HG02970 (cell line): ENCODE measurements around the gene HYCC2.
"Not testable (repeated sequence)": the region's sequence is repeated elsewhere in the genome, so short reads cannot be mapped to it uniquely, and the experiment has no call there.

Experiments used
- ATAC-seq: cut with Tn5 transposase; IDR thresholded peaks from one replicate; pipeline ENCODE4 v1.9.1; 2021; ENCODE audit warnings: mild to moderate bottlenecking, moderate library complexity, moderate number of reproducible peaks; ENCODE audit not compliant: unreplicated experiment, low FRiP score

HYCC2 gene

GRCh38 chr2:201071479-201072200, at the start of gene HYCC2, which contains the start of gene NDUFB3:
HYCC2 (minus strand) TSS chr2:201071671; CDS start chr2:201024009, 47,662 bp downstream.
NDUFB3 (plus strand) TSS chr2:201072001; CDS start chr2:201078883, 6,882 bp downstream.
- peak; percentile 98 for ATAC-seq

- ATAC-seq = no peak
Observed at GRCh38 chr2:201118961-201119854, 47.7 kb upstream of the HYCC2 start.

- peak; percentile 39 for ATAC-seq
Observed at GRCh38 chr2:201118121-201118960, 46.9 kb upstream of the HYCC2 start.

GRCh38 chr2:201117735-201118094, 46.2 kb upstream of the HYCC2 start:
- ATAC-seq = not testable (repeated sequence)

GRCh38 chr2:201116959-201117734, 45.7 kb upstream of the HYCC2 start:
- peak; percentile 26 for ATAC-seq

GRCh38 chr2:201116115-201116958, 44.9 kb upstream of the HYCC2 start, which contains the start of gene CFLAR:
CFLAR (plus strand) TSS chr2:201116164; CDS start chr2:201129866, 13,702 bp downstream.
- ATAC-seq = peak; percentile 33

- no peak for ATAC-seq
Observed at GRCh38 chr2:201114846-201115245, 43.4 kb upstream of the HYCC2 start.

GRCh38 chr2:201114350-201114749, 42.9 kb upstream of the HYCC2 start:
- ATAC-seq = no peak

GRCh38 chr2:201111096-201111495, 39.6 kb upstream of the HYCC2 start:
- no peak for ATAC-seq

GRCh38 chr2:201110615-201111014, 39.1 kb upstream of the HYCC2 start:
- ATAC-seq = no peak

GRCh38 chr2:201109186-201109585, 37.7 kb upstream of the HYCC2 start:
- no peak for ATAC-seq

- no peak for ATAC-seq
Observed at GRCh38 chr2:201108341-201108740, 36.9 kb upstream of the HYCC2 start.

GRCh38 chr2:201107624-201108023, 36.2 kb upstream of the HYCC2 start:
- ATAC-seq = no peak

- no peak for ATAC-seq
Observed at GRCh38 chr2:201105759-201106158, 34.3 kb upstream of the HYCC2 start.

GRCh38 chr2:201100497-201100896, 29.0 kb upstream of the HYCC2 start:
- ATAC-seq = no peak

- ATAC-seq = no peak
Observed at GRCh38 chr2:201093573-201093972, 22.1 kb upstream of the HYCC2 start.

- ATAC-seq = no peak
Observed at GRCh38 chr2:201090574-201090973, 19.1 kb upstream of the HYCC2 start.

- no peak for ATAC-seq
Observed at GRCh38 chr2:201084863-201085262, 13.4 kb upstream of the HYCC2 start.

- no peak for ATAC-seq
Observed at GRCh38 chr2:201074996-201075395, 3.5 kb upstream of the HYCC2 start.
